ENCODE measurements around the gene EGR2.

Gene EGR2

GRCh38 chr10:62772186-62772974 is 43.8 kb downstream of the EGR2 start:
- no peak overlapping the region for H3K27ac ChIP-seq
- no peak for TF ChIP-seq CTCF (conservative IDR thresholded peaks at IDR 0.05)
- no peak for TF ChIP-seq ZFX (IDR thresholded peaks at IDR 0.05)

GRCh38 chr10:62769574-62770242 is 46.5 kb downstream of the EGR2 start:
- TF ChIP-seq CTCF (conservative IDR thresholded peaks at IDR 0.05) (no peak), ZFX (IDR thresholded peaks at IDR 0.05) (no peak)
- H3K27ac ChIP-seq, result peak overlapping the region; percentile 29; the same call in 1 of the 2 replicates

DNA sequence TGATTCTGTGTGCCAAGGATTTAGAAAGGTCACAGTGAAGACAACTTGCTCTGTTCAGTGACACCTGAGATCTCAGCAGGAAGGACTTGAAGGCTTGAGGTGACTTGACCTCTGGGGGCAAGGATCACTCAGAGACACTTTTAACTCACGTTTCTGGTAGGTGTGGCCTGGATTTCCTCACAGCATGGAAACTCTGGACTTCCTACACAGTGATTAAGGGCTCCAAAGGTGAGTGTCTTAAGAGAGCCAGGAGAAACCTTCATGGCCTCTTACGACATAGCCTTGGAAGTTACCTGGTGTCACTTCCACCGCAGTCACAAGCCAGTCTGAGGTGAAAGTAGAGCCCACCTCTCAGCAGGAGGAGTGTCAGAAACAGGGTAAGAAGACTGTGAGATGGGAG is 49.8 kb downstream of the EGR2 start:
- no peak overlapping the region for H3K27ac ChIP-seq
- no peak for TF ChIP-seq CTCF (conservative IDR thresholded peaks at IDR 0.05)
- TF ChIP-seq ZFX (IDR thresholded peaks at IDR 0.05), result no peak

- no peak overlapping the region for H3K27ac ChIP-seq
- TF ChIP-seq CTCF (conservative IDR thresholded peaks at IDR 0.05), result no peak
- no peak for TF ChIP-seq ZFX (IDR thresholded peaks at IDR 0.05)
Measured at GRCh38 chr10:62765726-62766125, 50.4 kb downstream of the EGR2 start.

- TF ChIP-seq ZFX (IDR thresholded peaks at IDR 0.05) (no peak), CTCF (conservative IDR thresholded peaks at IDR 0.05) (no peak)
- H3K27ac ChIP-seq, result no peak overlapping the region
Measured at GRCh38 chr10:62764011-62764410, 52.2 kb downstream of the EGR2 start.

DNA sequence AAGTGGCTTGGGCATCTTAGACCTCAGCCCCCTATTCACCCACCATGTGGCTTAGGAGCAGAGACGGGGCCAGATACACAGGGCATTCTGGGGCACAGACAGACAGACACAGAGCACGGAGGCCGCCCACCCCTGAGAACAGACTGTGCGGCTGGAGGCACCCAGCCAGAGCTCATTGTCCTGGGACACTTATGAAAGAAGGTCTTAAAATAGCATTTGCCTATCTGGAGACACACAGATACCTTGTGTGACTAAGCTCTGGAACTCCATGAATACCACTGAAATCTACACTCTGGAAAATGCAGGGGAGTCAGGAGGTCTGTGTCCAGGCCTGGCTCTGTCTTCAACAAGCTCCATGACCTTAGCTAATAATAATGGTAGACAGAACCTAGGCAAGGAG is 53.0 kb downstream of the EGR2 start:
- H3K27ac ChIP-seq, result no peak overlapping the region
- TF ChIP-seq CTCF (conservative IDR thresholded peaks at IDR 0.05) (no peak), ZFX (IDR thresholded peaks at IDR 0.05) (no peak)

All from C4-2B (cell line).